ENCODE results near the gene ZNF672. TPM values are rescaled to one million over a fixed set of nuclear protein-coding genes. Genes with fewer than 3 reads are reported as not detected.
"Not testable (repeated sequence)": the region's sequence is repeated elsewhere in the genome, so short reads cannot be mapped to it uniquely, and the experiment has no call there.

ZNF672 gene
- total RNA-seq, 1 donor from 2014 or later, result 29.8 TPM

DNA sequence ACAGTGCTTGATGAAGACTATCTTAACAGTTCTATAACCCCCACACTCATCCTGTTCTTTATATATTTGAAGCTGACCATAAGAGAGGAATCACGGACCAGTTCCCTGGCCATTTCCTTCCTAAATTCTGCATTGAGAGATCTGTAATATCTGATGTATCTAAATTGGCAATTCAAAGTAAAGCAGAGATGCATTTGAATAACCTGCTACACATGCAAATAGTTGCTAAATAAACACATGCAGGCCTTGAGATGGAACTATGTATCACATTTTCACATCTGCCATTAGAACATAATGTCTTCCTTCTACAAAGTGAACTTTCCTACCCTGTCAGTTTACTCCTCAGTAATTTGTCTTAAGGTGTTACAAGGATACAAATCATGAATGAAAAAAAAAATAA is 47.6 kb downstream of the ZNF672 start:
- TF ChIP-seq, protein P1, sequence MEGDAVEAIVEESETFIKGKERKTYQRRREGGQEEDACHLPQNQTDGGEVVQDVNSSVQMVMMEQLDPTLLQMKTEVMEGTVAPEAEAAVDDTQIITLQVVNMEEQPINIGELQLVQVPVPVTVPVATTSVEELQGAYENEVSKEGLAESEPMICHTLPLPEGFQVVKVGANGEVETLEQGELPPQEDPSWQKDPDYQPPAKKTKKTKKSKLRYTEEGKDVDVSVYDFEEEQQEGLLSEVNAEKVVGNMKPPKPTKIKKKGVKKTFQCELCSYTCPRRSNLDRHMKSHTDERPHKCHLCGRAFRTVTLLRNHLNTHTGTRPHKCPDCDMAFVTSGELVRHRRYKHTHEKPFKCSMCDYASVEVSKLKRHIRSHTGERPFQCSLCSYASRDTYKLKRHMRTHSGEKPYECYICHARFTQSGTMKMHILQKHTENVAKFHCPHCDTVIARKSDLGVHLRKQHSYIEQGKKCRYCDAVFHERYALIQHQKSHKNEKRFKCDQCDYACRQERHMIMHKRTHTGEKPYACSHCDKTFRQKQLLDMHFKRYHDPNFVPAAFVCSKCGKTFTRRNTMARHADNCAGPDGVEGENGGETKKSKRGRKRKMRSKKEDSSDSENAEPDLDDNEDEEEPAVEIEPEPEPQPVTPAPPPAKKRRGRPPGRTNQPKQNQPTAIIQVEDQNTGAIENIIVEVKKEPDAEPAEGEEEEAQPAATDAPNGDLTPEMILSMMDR (IDR thresholded peaks at IDR 0.05; ENCODE audit: unreplicated experiment), result no peak
- Mint-ChIP-seq H3K4me1 (ENCODE audit: unreplicated experiment) (peaks cover 30% of the 10 kb centered on the region), H3K27me3 (ENCODE audit: unreplicated experiment) (peaks cover 3% of the 10 kb centered on the region), H3K4me3 (ENCODE audit: unreplicated experiment) (no peak overlapping the region), H3K27ac (ENCODE audit: unreplicated experiment) (no peak overlapping the region), H3K9me3 (ENCODE audit: unreplicated experiment) (no peaks in the 10 kb centered on the region), H3K36me3 (ENCODE audit: low read depth, unreplicated experiment) (no peaks in the 10 kb centered on the region)
- DNase-seq (ENCODE audit: low spot score), result no peak

DNA sequence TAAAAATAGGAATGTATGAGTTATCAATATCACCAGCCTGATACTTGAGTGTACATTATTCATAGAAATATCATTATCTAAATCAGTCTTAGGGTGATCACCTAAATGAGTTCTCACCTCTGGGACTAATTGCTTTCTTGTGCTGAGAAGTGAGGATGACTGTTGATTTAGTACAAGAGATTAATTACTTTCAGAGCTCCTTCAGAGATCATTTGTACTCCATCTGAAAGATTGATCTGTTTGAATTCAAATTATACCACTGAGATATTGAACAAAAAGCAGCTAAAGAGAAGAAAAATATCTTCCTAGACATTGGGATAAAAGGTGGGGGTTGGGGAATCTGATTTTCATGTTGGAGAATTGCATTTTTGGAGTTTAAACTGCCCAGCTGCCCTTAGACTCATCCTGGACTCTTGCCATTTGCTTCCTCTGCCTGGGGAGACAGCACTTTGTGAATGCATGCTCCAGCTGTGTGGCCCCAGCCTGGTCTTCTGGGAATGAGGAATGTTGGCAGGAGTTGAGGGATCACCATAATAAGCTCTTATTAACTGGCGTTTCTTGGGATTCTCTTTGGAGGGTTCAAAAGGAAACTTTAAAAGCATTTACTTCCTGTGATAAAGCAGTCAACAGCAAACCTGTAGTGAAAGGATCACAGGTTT is 48.3 kb downstream of the ZNF672 start:
- no peaks in the 10 kb centered on the region for H3K9me3 Mint-ChIP-seq (ENCODE audit: unreplicated experiment)

DNA sequence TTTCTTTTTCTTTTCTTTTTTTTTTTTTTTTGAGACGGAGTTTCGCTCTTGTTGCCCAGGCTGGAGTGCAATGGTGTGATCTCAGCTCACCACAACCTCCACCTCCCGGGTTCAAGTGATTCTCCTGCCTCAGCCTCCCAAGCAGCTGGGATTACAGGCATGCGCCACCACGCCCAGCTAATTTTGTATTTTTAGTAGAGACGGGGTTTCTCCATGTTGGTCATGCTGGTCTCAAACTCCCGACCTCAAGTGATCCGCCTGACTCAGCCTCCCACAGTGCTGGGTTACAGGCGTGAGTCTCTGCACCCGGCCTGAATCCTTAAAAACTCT is 51.9 kb downstream of the ZNF672 start:
- H3K27me3 Mint-ChIP-seq (ENCODE audit: unreplicated experiment); H3K36me3 Mint-ChIP-seq (ENCODE audit: low read depth, unreplicated experiment): not testable (repeated sequence)
- H3K4me1 Mint-ChIP-seq (ENCODE audit: unreplicated experiment), result peaks cover 29% of the 10 kb centered on the region

More for the DNA sequence above, 48.3 kb downstream of the ZNF672 start:
- TF ChIP-seq, protein P1 (IDR thresholded peaks at IDR 0.05; ENCODE audit: unreplicated experiment), result no peak
- peaks cover 3% of the 10 kb centered on the region for H3K27me3 Mint-ChIP-seq (ENCODE audit: unreplicated experiment)
- H3K4me3 Mint-ChIP-seq (ENCODE audit: unreplicated experiment), result no peak overlapping the region
- H3K27ac Mint-ChIP-seq (ENCODE audit: unreplicated experiment), result no peak overlapping the region
- no peaks in the 10 kb centered on the region for H3K36me3 Mint-ChIP-seq (ENCODE audit: low read depth, unreplicated experiment)
- peaks cover 33% of the 10 kb centered on the region for H3K4me1 Mint-ChIP-seq (ENCODE audit: unreplicated experiment)
- DNase-seq (ENCODE audit: low spot score), result no peak

GRCh38 chr1:248890549-248891498 is 52.8 kb downstream of the ZNF672 start:
- Mint-ChIP-seq H3K4me1 (ENCODE audit: unreplicated experiment) (peaks cover 22% of the 10 kb centered on the region), H3K27me3 (ENCODE audit: unreplicated experiment) (peaks cover 3% of the 10 kb centered on the region), H3K9me3 (ENCODE audit: unreplicated experiment) (no peaks in the 10 kb centered on the region), H3K36me3 (ENCODE audit: low read depth, unreplicated experiment) (no peaks in the 10 kb centered on the region), H3K4me3 (ENCODE audit: unreplicated experiment) (no peak overlapping the region), H3K27ac (ENCODE audit: unreplicated experiment) (peak overlapping the region; percentile 19)
- TF ChIP-seq, protein P1 (IDR thresholded peaks at IDR 0.05; ENCODE audit: unreplicated experiment), result no peak
- DNase-seq (ENCODE audit: low spot score), result no peak

More for the DNA sequence above, 51.9 kb downstream of the ZNF672 start:
- not testable (repeated sequence) for H3K9me3 Mint-ChIP-seq (ENCODE audit: unreplicated experiment); H3K4me3 Mint-ChIP-seq (ENCODE audit: unreplicated experiment); DNase-seq (ENCODE audit: low spot score)
- H3K27ac Mint-ChIP-seq (ENCODE audit: unreplicated experiment), result peak overlapping the region; percentile 19

DNA sequence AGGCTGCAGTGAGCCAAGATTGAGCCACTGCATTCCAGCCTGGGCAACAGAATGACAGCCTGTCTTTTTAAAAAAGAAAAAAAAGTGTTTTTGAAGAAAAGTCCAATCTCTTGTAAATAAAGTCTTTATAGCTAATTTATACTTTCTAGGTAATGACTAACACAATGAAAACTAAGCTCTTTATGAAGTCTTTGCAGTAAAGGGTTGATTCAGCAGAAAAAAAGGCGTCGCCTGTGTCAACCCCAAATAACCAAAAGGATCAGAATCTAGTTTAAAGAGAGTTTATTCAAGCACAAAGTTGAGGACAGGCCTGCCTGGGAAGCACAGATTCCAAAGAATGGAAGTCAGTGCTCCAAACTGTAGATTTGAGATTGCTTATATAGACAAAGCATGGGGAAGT is 53.7 kb downstream of the ZNF672 start:
- no peak overlapping the region for H3K4me3 Mint-ChIP-seq (ENCODE audit: unreplicated experiment)
- H3K27ac Mint-ChIP-seq (ENCODE audit: unreplicated experiment), result no peak overlapping the region
- H3K27me3 Mint-ChIP-seq (ENCODE audit: unreplicated experiment), result peaks cover 5% of the 10 kb centered on the region
- TF ChIP-seq, protein P1 (IDR thresholded peaks at IDR 0.05; ENCODE audit: unreplicated experiment), result no peak
- no peaks in the 10 kb centered on the region for H3K9me3 Mint-ChIP-seq (ENCODE audit: unreplicated experiment)
- H3K4me1 Mint-ChIP-seq (ENCODE audit: unreplicated experiment), result peaks cover 16% of the 10 kb centered on the region
- no peaks in the 10 kb centered on the region for H3K36me3 Mint-ChIP-seq (ENCODE audit: low read depth, unreplicated experiment)
- no peak for DNase-seq (ENCODE audit: low spot score)
